ENCODE measurements around the gene PRDM11.

- TF ChIP-seq CTCF (conservative IDR thresholded peaks at IDR 0.05 in 1 of 2, IDR thresholded peaks at IDR 0.05 in 1 of 2; ENCODE audit: extremely low read depth in 1 of 2, insufficient read depth in 1 of 2, low read depth in 1 of 2, low read length in 2 of 2) = no peak
- no peak for TF ChIP-seq EZH2 (IDR thresholded peaks at IDR 0.05; ENCODE audit: borderline replicate concordance, low read length)
Observed at GRCh38 chr11:45260071-45260470, 113.6 kb downstream of the PRDM11 start.
